A673 (cell line): Measurements from ENCODE around the gene ABHD16A. TPM values are rescaled to one million over a fixed set of nuclear protein-coding genes. Genes with fewer than 3 reads are reported as not detected.

Source experiments
- BruUV-seq: library from RNA; stranded (reverse); fragments of 400-500 nt; replicated peaks from 2 replicates; lab custom pipeline; 2021; lab: Mats Ljungman, UMichigan
- CTCF ChIA-PET: fragments of 300-600 bp; sonication (Branson Sonifier 250); formaldehyde crosslinking; loops from one replicate; lab custom pipeline; 2022; ENCODE audit warnings: antibody characterized with exemption; lab: Charles Lee
- POLR2A ChIA-PET: fragments of 300-600 bp; sonication (Branson Sonifier 250); formaldehyde crosslinking; loops from one replicate; lab custom pipeline; 2022; ENCODE audit warnings: antibody characterized with exemption; ENCODE audit not compliant: low non-redundant PET; lab: Charles Lee
- DNase-seq: peaks from one replicate; pipeline ENCODE4 v3.0.0-alpha.2; 2015; ENCODE audit warnings: low spot score
- H3K27ac ChIP-seq: fragments of 200-600 bp; sonication (generic); 2 replicates; pipeline ENCODE4 v1.5.1; 2016; ENCODE audit warnings: mixed run types, low read depth, mild to moderate bottlenecking, mixed read lengths, antibody characterized with exemption, low read length; ENCODE audit not compliant: poor library complexity, severe bottlenecking
- H3K27me3 ChIP-seq: fragments of 200-600 bp; sonication (generic); replicated peaks from 2 replicates; pipeline ENCODE4 v1.6.1; 2017; ENCODE audit warnings: mixed run types, low read depth, mild to moderate bottlenecking, mixed read lengths, antibody characterized with exemption, low read length; ENCODE audit not compliant: insufficient read depth, poor library complexity
- H3K36me3 ChIP-seq: fragments of 200-600 bp; sonication (generic); 2 replicates; pipeline ENCODE4 v1.6.1; 2016; ENCODE audit warnings: mixed run types, mild to moderate bottlenecking, mixed read lengths, antibody characterized with exemption, low read length; ENCODE audit not compliant: insufficient read depth, poor library complexity, severe bottlenecking
- H3K4me1 ChIP-seq: fragments of 200-600 bp; sonication (generic); 2 replicates; pipeline ENCODE4 v1.6.1; 2017; ENCODE audit warnings: mixed run types, mild to moderate bottlenecking, mixed read lengths, antibody characterized with exemption, low read length; ENCODE audit not compliant: insufficient read depth, poor library complexity, severe bottlenecking
- H3K4me3 ChIP-seq: fragments of 200-600 bp; sonication (generic); 2 replicates; pipeline ENCODE4 v1.5.1; 2016; ENCODE audit warnings: low read depth, mixed run types, mild to moderate bottlenecking, mixed read lengths, low read length; ENCODE audit not compliant: poor library complexity, severe bottlenecking
- H3K9me3 ChIP-seq: fragments of 200-600 bp; sonication (generic); 2 replicates; pipeline ENCODE4 v1.6.1; 2016; ENCODE audit warnings: mixed run types, low read depth, mild to moderate bottlenecking, mixed read lengths, antibody characterized with exemption, low read length; ENCODE audit not compliant: poor library complexity, severe bottlenecking
- CTCF ChIP-seq: fragments of 300-800, 200-600 bp; sonication (generic); conservative IDR thresholded peaks from 2 replicates; pipeline ENCODE4 v1.5.1; 2017; ENCODE audit warnings: low read depth, mild to moderate bottlenecking, antibody characterized with exemption, low read length, moderate library complexity, mixed read lengths
- EZH2 ChIP-seq: fragments of 200-600 bp; sonication (generic); IDR thresholded peaks from 2 replicates; pipeline ENCODE4 v1.6.1; 2017; ENCODE audit warnings: borderline replicate concordance, low read depth, mild to moderate bottlenecking, mixed read lengths, antibody characterized with exemption, low read length; ENCODE audit not compliant: poor library complexity, severe bottlenecking
- intact Hi-C: fragments of 100-400 bp; cut with micrococcal nuclease; formaldehyde crosslinking; loops from one replicate; pipeline ENCODE4 v1.10.0; 2022; ENCODE audit not compliant: unreplicated experiment
- total RNA-seq: library from RNA; stranded (reverse); gene quantifications from 2 replicates; pipeline ENCODE4 v1.2.3, GENCODE V29; 2021

Gene ABHD16A
- total RNA-seq, 1 experiment from 2014 or later, result 45.6 TPM

- ChIA-PET CTCF (no interaction called here), POLR2A (no interaction called here)
- intact Hi-C loops, result no loop called here
Observed at GRCh38 chr6:31707701-31708100, 4.6 kb upstream of the ABHD16A start.

GRCh38 chr6:31706599-31706998 lies 3.5 kb upstream of the ABHD16A start, which contains the start of gene LY6G6F:
Gene LY6G6F, plus strand, starts transcription at chr6:31706866. Its CDS starts 41 bp downstream, at chr6:31706907.
- Histone ChIP-seq H3K9me3 (no peaks in the 10 kb centered on the region), H3K4me3 (no peak within 1 kb of the TSS), H3K27me3 (no peaks in the 10 kb centered on the region), H3K27ac (no peak within 1 kb of the TSS), H3K36me3 (no peaks in the 10 kb centered on the region), H3K4me1 (peaks cover 4% of the 10 kb centered on the region)
- BruUV-seq, result no TSS peak
- ChIA-PET CTCF (no interaction called here), POLR2A (no interaction called here)
- no peak for DNase-seq
- TF ChIP-seq EZH2, result no peak
- TF ChIP-seq CTCF, result no peak
- intact Hi-C loops, result no loop called here

More at GRCh38 chr6:31707701-31708100, 4.6 kb upstream of the ABHD16A start:
- TF ChIP-seq EZH2 (no peak), CTCF (no peak)
- BruUV-seq, result no TSS peak
- Histone ChIP-seq H3K27ac (no peak overlapping the region), H3K27me3 (no peaks in the 10 kb centered on the region), H3K36me3 (no peaks in the 10 kb centered on the region), H3K4me1 (no peaks in the 10 kb centered on the region), H3K4me3 (no peak overlapping the region), H3K9me3 (no peaks in the 10 kb centered on the region)
- DNase-seq, result no peak

- Histone ChIP-seq H3K4me3 (no peak overlapping the region), H3K36me3 (no peaks in the 10 kb centered on the region), H3K27me3 (no peaks in the 10 kb centered on the region), H3K4me1 (peaks cover 7% of the 10 kb centered on the region), H3K27ac (no peak overlapping the region), H3K9me3 (no peaks in the 10 kb centered on the region)
- intact Hi-C loops, result no loop called here
- ChIA-PET POLR2A (interaction anchor here (0.6 kb wide), 1 partner anchor 1059 kb away, joined by 8 read pairs; the partner anchor contains the start of gene C6orf136), CTCF (interaction anchor here (0.6 kb wide), 1 partner anchor 25 kb away, joined by 6 read pairs; no protein-coding TSS in a partner anchor)
- BruUV-seq, result no TSS peak
- TF ChIP-seq EZH2, result no peak
- no peak for TF ChIP-seq CTCF
- DNase-seq, result no peak
Observed at GRCh38 chr6:31705931-31706330, 2.8 kb upstream of the ABHD16A start.
